ENCODE measurements around the gene MCF2L.

The MCF2L gene

GRCh38 chr13:113139577-113139976 is 170.6 kb downstream of the MCF2L start:
- DNase-seq = no peak

- no peak for DNase-seq
Observed at GRCh38 chr13:113140677-113141600, 171.9 kb downstream of the MCF2L start.

- DNase-seq = no peak
Observed at GRCh38 chr13:113141601-113141970, 172.6 kb downstream of the MCF2L start.

- no peak for DNase-seq
Observed at GRCh38 chr13:113142876-113143275, 173.9 kb downstream of the MCF2L start.

- no peak for DNase-seq
Observed at GRCh38 chr13:113143466-113144254, 174.6 kb downstream of the MCF2L start.

- no peak for DNase-seq
Observed at GRCh38 chr13:113144255-113144629, 175.2 kb downstream of the MCF2L start.

GRCh38 chr13:113145496-113145895 is 176.5 kb downstream of the MCF2L start:
- no peak for DNase-seq

- no peak for DNase-seq
Observed at GRCh38 chr13:113145911-113146598, 177.0 kb downstream of the MCF2L start.

- DNase-seq = no peak
Observed at GRCh38 chr13:113146750-113147149, 177.7 kb downstream of the MCF2L start.

GRCh38 chr13:113147206-113147605 is 178.2 kb downstream of the MCF2L start:
- DNase-seq = no peak

GRCh38 chr13:113148407-113148806 is 179.4 kb downstream of the MCF2L start:
- DNase-seq = no peak

GRCh38 chr13:113148940-113149503 is 180.0 kb downstream of the MCF2L start:
- no peak for DNase-seq
